ENCODE data around the gene BCAS3. TPM values are rescaled to one million over a fixed set of nuclear protein-coding genes. Genes with fewer than 3 reads are reported as not detected.

Gene BCAS3
- polyA plus RNA-seq, 1 donor from 2014 or later, result 21.6 TPM

GRCh38 chr17:60959696-60960095 lies 282.0 kb downstream of the BCAS3 start:
- Histone ChIP-seq H3K9me2 (ENCODE audit: insufficient read depth, low read length) (no peaks in the 10 kb centered on the region), H3K79me2 (replicated peaks; ENCODE audit: insufficient read depth, low read length) (no peaks in the 10 kb centered on the region), H3K9me3 (ENCODE audit: low read length) (no peaks in the 10 kb centered on the region), H3K4me2 (ENCODE audit: low read length) (no peak overlapping the region), H3K36me3 (ENCODE audit: insufficient read depth, low read length) (no peaks in the 10 kb centered on the region), H3F3A (ENCODE audit: insufficient read depth, low read length, poor library complexity, severe bottlenecking) (no peaks in the 10 kb centered on the region), H3K27ac (ENCODE audit: low read length) (no peak overlapping the region), H2AFZ (ENCODE audit: low read depth, low read length) (no peak overlapping the region), H3K9ac (ENCODE audit: low read length) (no peak overlapping the region), H4K20me1 (ENCODE audit: insufficient read depth) (no peaks in the 10 kb centered on the region), H3K27me3 (ENCODE audit: insufficient read depth, low read depth, low read length) (no peaks in the 10 kb centered on the region), H3K4me3 (ENCODE audit: low read length) (no peak overlapping the region)
- TF ChIP-seq, protein P1, sequence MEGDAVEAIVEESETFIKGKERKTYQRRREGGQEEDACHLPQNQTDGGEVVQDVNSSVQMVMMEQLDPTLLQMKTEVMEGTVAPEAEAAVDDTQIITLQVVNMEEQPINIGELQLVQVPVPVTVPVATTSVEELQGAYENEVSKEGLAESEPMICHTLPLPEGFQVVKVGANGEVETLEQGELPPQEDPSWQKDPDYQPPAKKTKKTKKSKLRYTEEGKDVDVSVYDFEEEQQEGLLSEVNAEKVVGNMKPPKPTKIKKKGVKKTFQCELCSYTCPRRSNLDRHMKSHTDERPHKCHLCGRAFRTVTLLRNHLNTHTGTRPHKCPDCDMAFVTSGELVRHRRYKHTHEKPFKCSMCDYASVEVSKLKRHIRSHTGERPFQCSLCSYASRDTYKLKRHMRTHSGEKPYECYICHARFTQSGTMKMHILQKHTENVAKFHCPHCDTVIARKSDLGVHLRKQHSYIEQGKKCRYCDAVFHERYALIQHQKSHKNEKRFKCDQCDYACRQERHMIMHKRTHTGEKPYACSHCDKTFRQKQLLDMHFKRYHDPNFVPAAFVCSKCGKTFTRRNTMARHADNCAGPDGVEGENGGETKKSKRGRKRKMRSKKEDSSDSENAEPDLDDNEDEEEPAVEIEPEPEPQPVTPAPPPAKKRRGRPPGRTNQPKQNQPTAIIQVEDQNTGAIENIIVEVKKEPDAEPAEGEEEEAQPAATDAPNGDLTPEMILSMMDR (IDR thresholded peaks at IDR 0.05; ENCODE audit: poor library complexity, severe bottlenecking), result no peak
- no peak for TF ChIP-seq RAD21 (conservative IDR thresholded peaks at IDR 0.05)

DNA sequence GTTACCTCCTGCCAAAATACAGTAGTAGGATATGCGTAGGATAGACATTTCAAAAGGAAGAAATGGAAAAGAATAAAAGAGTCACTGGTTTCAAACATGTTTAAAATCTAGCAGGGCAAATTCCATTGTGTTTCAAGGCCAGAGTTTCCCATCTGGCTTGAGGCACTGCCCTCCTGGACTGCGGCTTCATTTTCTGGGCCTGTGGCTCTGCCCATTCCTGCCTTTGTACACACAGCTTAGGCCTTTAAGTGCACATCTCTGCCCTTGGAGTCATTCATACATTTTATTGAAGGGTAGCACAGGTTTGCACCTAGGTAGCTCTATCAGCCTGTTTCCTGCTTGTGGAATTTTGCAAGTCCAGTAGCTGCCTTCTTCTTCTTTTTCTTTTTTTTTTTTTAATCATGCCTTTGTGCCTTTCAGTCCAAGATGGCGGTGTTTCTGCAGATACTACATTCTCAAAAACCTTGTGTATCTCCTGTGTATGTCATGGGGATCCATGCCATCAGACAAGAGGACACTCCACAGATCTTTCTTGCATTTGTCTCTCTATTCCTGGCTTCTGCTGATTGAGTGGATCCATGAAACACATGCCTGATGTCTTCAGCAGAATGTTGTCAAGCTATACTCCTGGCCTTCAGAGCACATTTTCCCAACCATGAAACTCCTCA lies 282.9 kb downstream of the BCAS3 start:
- H3F3A ChIP-seq (ENCODE audit: insufficient read depth, low read length, poor library complexity, severe bottlenecking), result no peaks in the 10 kb centered on the region

More for the DNA sequence above, 282.9 kb downstream of the BCAS3 start:
- Histone ChIP-seq H3K9ac (ENCODE audit: low read length) (no peak overlapping the region), H3K4me2 (ENCODE audit: low read length) (no peak overlapping the region), H3K9me2 (ENCODE audit: insufficient read depth, low read length) (no peaks in the 10 kb centered on the region), H3K4me3 (ENCODE audit: low read length) (no peak overlapping the region), H4K20me1 (ENCODE audit: insufficient read depth) (no peaks in the 10 kb centered on the region), H3K27me3 (ENCODE audit: insufficient read depth, low read depth, low read length) (no peaks in the 10 kb centered on the region), H3K9me3 (ENCODE audit: low read length) (no peaks in the 10 kb centered on the region), H2AFZ (ENCODE audit: low read depth, low read length) (no peak overlapping the region), H3K27ac (ENCODE audit: low read length) (no peak overlapping the region), H3K36me3 (ENCODE audit: insufficient read depth, low read length) (no peaks in the 10 kb centered on the region), H3K79me2 (replicated peaks; ENCODE audit: insufficient read depth, low read length) (no peaks in the 10 kb centered on the region)
- no peak for TF ChIP-seq EP300 (conservative IDR thresholded peaks at IDR 0.05; ENCODE audit: poor library complexity, severe bottlenecking)
- no peak for TF ChIP-seq POLR2AphosphoS5 (IDR thresholded peaks at IDR 0.05)
- TF ChIP-seq SMC3 (conservative IDR thresholded peaks at IDR 0.05; ENCODE audit: poor library complexity), result no peak
- TF ChIP-seq TAF1 (IDR thresholded peaks at IDR 0.05; ENCODE audit: low read depth), result no peak
- TF ChIP-seq MXI1 (conservative IDR thresholded peaks at IDR 0.05; ENCODE audit: poor library complexity, severe bottlenecking), result no peak
- no peak for TF ChIP-seq EZH2 (IDR thresholded peaks at IDR 0.05; ENCODE audit: borderline replicate concordance, insufficient read depth, low read length, poor library complexity, severe bottlenecking)
- no peak for TF ChIP-seq RAD21 (conservative IDR thresholded peaks at IDR 0.05)
- TF ChIP-seq REST (IDR thresholded peaks at IDR 0.05; ENCODE audit: borderline replicate concordance), result no peak
- TF ChIP-seq, protein P1 (IDR thresholded peaks at IDR 0.05; ENCODE audit: poor library complexity, severe bottlenecking), result no peak
